Measurements from ENCODE around the gene PPP1R3C.
A peak's percentile ranks its signal among the peaks of the same experiment; 100 is the strongest.

PPP1R3C gene

GRCh38 chr10:91632671-91633550, at the start of gene PPP1R3C:
PPP1R3C (minus strand) TSS chr10:91633071; CDS start chr10:91632969, 102 bp downstream.
- peak; percentile 97 for DNase-seq (ENCODE audit: low spot score)

- no peak for DNase-seq (ENCODE audit: low spot score)
Observed at GRCh38 chr10:91681361-91682276, 48.7 kb upstream of the PPP1R3C start.

DNA sequence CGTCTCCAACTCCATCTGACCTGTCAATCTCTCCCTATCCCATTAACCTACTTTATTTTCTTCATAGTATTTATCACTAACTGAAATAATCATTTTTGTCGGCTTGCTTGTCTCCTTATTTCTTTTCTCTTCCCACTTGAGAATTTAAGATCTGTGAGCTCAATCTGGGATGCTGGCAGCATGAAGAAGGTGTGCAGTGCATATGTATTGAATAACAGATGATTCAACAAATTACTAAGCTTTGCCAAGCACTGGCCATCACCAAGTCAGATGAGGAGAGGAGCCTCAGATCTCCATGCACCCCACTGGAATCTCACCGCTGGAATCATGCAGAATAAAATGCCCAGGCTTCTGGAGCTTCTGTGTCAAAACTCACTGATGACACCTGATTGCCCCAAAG, 47.6 kb upstream of the PPP1R3C start:
- DNase-seq (ENCODE audit: low spot score), result no peak

- DNase-seq (ENCODE audit: low spot score), result no peak
Observed at GRCh38 chr10:91679296-91679695, 46.4 kb upstream of the PPP1R3C start.

GRCh38 chr10:91677911-91678310, 45.0 kb upstream of the PPP1R3C start:
- no peak for DNase-seq (ENCODE audit: low spot score)

DNA sequence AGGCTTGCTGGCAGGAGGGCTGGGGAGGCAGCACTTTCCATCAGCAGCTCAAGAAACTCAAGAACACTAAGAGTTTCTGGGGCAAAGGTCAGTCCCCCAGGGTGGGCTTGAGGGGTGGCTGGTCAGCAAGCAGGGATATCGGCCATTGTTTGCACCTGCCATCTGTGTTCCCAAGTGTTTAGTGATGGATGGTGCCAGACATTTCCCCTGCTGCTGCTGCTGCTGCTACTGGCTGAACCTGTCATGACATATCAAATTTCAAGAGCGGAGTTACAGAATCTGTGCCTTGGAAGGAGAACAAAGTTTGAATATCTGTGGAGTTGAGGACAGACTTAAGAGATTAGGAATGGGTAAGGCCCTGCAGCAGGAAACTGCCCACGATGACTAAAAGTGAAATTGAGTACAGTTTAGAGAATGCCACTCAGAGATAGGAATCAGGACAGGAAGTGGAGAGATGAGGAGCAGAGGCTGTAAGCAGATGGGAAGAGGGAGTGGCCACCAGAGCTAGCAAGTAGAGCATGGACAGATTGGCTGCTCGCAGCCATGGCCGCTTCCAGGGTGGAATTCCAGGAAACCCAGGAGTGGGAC, 39.2 kb upstream of the PPP1R3C start:
- DNase-seq (ENCODE audit: low spot score), result peak; percentile 68

DNA sequence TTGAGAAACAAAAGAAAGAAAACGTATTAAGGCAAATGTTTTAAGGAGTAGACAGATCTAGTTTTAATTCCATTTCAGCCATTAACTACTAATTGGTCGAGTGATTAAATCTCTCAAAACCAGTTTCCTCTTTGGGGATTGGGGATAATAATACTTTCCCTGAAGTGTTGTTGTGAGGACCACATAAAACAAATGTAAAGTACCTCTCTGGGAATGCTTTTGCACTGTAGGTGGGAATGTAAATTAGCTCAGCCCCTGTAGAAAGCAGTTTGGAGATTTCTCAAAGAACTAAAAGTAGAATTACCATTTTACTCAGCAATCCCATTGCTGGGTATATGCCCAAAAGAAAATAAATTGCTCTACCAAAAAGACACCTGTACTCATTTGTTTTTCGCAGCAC, 36.0 kb upstream of the PPP1R3C start:
- no peak for DNase-seq (ENCODE audit: low spot score)

GRCh38 chr10:91665842-91666241, 33.0 kb upstream of the PPP1R3C start:
- DNase-seq (ENCODE audit: low spot score), result no peak

DNA sequence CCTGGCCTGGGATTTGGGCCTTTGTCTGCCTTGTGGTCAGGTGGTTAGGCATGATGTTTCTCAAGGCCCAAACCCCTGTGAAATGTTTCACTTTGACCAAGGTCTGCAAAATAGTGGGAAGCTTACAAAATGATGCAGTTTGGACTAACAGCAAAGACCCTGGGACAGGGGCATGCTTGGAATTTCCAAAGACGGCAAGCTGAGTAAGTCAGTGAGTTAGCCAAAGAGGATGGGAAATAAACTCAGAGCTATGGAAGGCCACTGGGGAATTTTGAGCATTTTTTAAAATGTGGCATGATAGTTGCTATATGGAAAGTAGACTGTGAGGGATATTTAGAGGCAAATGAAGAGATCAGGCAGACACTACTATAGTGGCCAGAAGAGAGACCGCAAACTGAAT, 31.6 kb upstream of the PPP1R3C start:
- DNase-seq (ENCODE audit: low spot score), result no peak

GRCh38 chr10:91662993-91663392, 30.1 kb upstream of the PPP1R3C start:
- no peak for DNase-seq (ENCODE audit: low spot score)

- no peak for DNase-seq (ENCODE audit: low spot score)
Observed at GRCh38 chr10:91653219-91653870, 20.5 kb upstream of the PPP1R3C start.

GRCh38 chr10:91652364-91652763, 19.5 kb upstream of the PPP1R3C start:
- DNase-seq (ENCODE audit: low spot score), result peak; percentile 94

- no peak for DNase-seq (ENCODE audit: low spot score)
Observed at GRCh38 chr10:91643700-91644099, 10.8 kb upstream of the PPP1R3C start.

- DNase-seq (ENCODE audit: low spot score), result no peak
Observed at GRCh38 chr10:91642831-91643692, 10.2 kb upstream of the PPP1R3C start.

- DNase-seq (ENCODE audit: low spot score), result no peak
Observed at GRCh38 chr10:91636892-91637291, 4.0 kb upstream of the PPP1R3C start.

DNA sequence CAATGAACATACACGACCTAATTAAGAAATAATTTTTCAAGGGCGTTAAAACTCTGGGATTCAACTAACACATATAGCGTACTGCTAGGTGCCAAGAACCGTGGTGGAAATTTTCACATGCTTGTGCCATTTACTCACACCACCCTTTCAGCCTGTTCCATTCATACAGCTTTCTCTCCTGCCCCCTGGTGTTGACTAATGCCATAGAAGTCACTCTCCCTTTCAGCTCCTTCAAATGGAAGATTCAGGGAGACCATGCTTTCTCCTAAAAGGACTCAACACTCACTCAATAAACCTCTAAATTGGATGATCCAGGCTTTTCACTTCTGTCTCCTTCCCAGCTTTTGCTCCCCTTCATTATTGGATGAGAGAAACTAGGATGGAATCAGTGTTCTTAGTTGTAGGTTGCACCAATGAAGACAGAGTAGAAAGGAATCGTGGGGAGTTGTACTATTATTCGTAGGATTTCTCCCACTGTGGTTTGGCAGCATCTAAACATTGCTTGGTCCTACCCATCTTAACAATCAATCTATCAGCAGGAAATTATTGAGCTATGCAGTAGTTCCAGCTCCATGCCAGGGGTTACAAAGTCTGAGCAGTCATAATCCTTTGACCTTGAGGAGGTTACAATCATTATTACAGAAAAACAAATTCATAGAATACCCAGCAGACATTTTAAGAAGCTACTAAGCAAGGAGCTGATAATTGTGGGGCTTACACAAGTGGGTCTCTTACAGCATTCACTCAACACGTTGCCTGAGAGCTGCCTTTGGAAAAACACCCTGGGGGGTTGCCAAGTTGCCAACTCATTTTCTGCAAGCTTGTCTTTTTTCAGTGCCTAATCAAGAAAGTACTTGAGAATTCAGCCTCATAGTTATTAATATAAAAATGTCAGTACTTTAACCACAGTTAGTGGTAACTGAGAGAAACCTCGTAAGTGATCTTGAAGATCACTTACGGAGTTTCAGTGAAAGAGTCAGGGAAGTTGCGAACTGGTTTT, 2.8 kb upstream of the PPP1R3C start:
- DNase-seq (ENCODE audit: low spot score), result peak; percentile 74

DNA sequence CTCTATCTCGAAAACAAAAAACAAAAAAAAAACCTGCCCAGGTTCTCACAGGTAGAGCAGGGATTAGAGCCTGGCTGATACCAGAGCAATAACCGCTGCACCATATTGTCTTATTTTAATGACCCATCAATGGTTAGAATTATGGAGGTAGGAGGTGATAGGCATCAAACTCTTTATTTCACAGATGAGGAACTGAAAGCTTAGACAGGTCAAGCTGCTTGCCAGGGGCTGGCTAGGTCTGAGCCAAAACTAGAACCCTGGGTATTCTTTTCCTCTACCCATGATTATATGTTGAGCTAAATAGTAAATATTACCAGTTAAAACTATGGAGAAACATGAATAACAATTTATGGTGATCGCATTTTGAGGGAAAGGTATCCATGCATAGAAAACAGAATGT, 2.0 kb upstream of the PPP1R3C start:
- no peak for DNase-seq (ENCODE audit: low spot score)

DNA sequence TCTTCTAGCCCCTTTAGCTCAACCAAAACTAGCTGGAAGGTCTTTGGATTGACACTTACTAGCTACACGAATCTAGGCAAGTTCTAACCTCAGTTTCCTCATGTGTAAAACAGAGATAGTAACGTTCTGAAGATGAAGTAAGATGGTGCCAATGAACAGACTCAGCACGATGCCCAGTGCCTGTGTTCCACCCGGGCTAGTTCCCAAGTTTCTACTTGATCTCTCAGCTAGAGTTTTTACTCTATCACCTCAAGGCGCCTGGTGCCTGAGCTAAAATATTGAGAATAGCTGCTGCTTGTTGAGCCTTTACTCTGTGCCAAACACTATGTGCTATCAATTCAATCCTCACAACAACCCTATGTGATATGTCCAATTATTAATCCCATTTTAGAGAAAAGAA, 1.4 kb upstream of the PPP1R3C start:
- DNase-seq (ENCODE audit: low spot score), result no peak

GRCh38 chr10:91630625-91631024, 2.2 kb downstream of the PPP1R3C start:
- no peak for DNase-seq (ENCODE audit: low spot score)
